ENCODE measurements around the gene PRKCE. TPM values are rescaled to one million over a fixed set of nuclear protein-coding genes. Genes with fewer than 3 reads are reported as not detected.

The PRKCE gene
- total and polyA plus RNA-seq, 2 experiments from 2014 or later, result 0.94 to 1.2 TPM

GRCh38 chr2:45627911-45628310 is 23.6 kb upstream of the PRKCE start:
- H3K4me2 ChIP-seq, result no peak overlapping the region
- Mint-ChIP-seq H3K27ac (no peak overlapping the region; the same call in 1 of the 2 replicates), H3K27me3 (ENCODE audit: insufficient read depth, low read depth, poor library complexity) (no peaks in the 10 kb centered on the region), H3K9me3 (no peaks in the 10 kb centered on the region), H3K4me3 (no peak overlapping the region), H3K36me3 (ENCODE audit: low read depth) (no peaks in the 10 kb centered on the region), H3K4me1 (peaks cover 21% of the 10 kb centered on the region)
- no peak overlapping the region for H3K27ac ChIP-seq (ENCODE audit: low read depth)
- no peaks in the 10 kb centered on the region for H3K9me2 ChIP-seq (ENCODE audit: insufficient read depth)
- DNase-seq (ENCODE audit: low spot score) (no peak), ATAC-seq (no peak)
- no peaks in the 10 kb centered on the region for H3F3A ChIP-seq (replicated peaks; ENCODE audit: low read depth)
- no peaks in the 10 kb centered on the region for H3K36me3 ChIP-seq (ENCODE audit: insufficient read depth)
- TF ChIP-seq POLR2AphosphoS5 (IDR thresholded peaks at IDR 0.05; ENCODE audit: low read depth) (no peak), EZH2phosphoT487 (IDR thresholded peaks at IDR 0.05; ENCODE audit: unreplicated experiment) (no peak), NANOG (IDR thresholded peaks at IDR 0.05; ENCODE audit: borderline replicate concordance) (no peak), ETS1 (IDR thresholded peaks at IDR 0.05) (no peak), EZH2 (IDR thresholded peaks at IDR 0.05; ENCODE audit: low read depth, unreplicated experiment) (no peak), ZNF114 (CRISPR knock-in tag; IDR thresholded peaks at IDR 0.05) (no peak), STAT1 (IDR thresholded peaks at IDR 0.05; ENCODE audit: unreplicated experiment) (no peak)
- TF ChIP-seq, protein P1, sequence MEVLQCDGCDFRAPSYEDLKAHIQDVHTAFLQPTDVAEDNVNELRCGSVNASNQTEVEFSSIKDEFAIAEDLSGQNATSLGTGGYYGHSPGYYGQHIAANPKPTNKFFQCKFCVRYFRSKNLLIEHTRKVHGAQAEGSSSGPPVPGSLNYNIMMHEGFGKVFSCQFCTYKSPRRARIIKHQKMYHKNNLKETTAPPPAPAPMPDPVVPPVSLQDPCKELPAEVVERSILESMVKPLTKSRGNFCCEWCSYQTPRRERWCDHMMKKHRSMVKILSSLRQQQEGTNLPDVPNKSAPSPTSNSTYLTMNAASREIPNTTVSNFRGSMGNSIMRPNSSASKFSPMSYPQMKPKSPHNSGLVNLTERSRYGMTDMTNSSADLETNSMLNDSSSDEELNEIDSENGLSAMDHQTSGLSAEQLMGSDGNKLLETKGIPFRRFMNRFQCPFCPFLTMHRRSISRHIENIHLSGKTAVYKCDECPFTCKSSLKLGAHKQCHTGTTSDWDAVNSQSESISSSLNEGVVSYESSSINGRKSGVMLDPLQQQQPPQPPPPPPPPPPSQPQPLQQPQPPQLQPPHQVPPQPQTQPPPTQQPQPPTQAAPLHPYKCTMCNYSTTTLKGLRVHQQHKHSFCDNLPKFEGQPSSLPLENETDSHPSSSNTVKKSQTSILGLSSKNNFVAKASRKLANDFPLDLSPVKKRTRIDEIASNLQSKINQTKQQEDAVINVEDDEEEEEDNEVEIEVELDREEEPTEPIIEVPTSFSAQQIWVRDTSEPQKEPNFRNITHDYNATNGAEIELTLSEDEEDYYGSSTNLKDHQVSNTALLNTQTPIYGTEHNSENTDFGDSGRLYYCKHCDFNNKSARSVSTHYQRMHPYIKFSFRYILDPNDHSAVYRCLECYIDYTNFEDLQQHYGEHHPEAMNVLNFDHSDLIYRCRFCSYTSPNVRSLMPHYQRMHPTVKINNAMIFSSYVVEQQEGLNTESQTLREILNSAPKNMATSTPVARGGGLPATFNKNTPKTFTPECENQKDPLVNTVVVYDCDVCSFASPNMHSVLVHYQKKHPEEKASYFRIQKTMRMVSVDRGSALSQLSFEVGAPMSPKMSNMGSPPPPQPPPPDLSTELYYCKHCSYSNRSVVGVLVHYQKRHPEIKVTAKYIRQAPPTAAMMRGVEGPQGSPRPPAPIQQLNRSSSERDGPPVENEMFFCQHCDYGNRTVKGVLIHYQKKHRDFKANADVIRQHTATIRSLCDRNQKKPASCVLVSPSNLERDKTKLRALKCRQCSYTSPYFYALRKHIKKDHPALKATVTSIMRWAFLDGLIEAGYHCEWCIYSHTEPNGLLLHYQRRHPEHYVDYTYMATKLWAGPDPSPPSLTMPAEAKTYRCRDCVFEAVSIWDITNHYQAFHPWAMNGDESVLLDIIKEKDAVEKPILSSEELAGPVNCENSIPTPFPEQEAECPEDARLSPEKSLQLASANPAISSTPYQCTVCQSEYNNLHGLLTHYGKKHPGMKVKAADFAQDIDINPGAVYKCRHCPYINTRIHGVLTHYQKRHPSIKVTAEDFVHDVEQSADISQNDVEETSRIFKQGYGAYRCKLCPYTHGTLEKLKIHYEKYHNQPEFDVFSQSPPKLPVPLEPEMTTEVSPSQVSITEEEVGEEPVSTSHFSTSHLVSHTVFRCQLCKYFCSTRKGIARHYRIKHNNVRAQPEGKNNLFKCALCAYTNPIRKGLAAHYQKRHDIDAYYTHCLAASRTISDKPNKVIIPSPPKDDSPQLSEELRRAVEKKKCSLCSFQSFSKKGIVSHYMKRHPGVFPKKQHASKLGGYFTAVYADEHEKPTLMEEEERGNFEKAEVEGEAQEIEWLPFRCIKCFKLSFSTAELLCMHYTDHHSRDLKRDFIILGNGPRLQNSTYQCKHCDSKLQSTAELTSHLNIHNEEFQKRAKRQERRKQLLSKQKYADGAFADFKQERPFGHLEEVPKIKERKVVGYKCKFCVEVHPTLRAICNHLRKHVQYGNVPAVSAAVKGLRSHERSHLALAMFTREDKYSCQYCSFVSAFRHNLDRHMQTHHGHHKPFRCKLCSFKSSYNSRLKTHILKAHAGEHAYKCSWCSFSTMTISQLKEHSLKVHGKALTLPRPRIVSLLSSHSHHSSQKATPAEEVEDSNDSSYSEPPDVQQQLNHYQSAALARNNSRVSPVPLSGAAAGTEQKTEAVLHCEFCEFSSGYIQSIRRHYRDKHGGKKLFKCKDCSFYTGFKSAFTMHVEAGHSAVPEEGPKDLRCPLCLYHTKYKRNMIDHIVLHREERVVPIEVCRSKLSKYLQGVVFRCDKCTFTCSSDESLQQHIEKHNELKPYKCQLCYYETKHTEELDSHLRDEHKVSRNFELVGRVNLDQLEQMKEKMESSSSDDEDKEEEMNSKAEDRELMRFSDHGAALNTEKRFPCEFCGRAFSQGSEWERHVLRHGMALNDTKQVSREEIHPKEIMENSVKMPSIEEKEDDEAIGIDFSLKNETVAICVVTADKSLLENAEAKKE (CRISPR knock-in tag; IDR thresholded peaks at IDR 0.05), result no peak
- H2AFZ ChIP-seq, result no peak overlapping the region
- H4K20me1 ChIP-seq (replicated peaks; ENCODE audit: insufficient read depth), result no peaks in the 10 kb centered on the region
- no peaks in the 10 kb centered on the region for H3K79me2 ChIP-seq (replicated peaks; ENCODE audit: insufficient read depth)
- peaks cover 17% of the 10 kb centered on the region for H3K4me1 ChIP-seq (ENCODE audit: insufficient read depth)
- no peak overlapping the region for H3K4me3 ChIP-seq
- no peaks in the 10 kb centered on the region for H3K27me3 ChIP-seq (ENCODE audit: insufficient read depth)
